GM19397 (cell line): ENCODE data around the gene CLK2.
"Not testable (repeated sequence)": the region's sequence is repeated elsewhere in the genome, so short reads cannot be mapped to it uniquely, and the experiment has no call there.

ENCODE experiments used
- ATAC-seq: cut with Tn5 transposase; IDR thresholded peaks from one replicate; pipeline ENCODE4 v1.9.1; 2021; ENCODE audit warnings: mild to moderate bottlenecking, moderate library complexity; ENCODE audit not compliant: unreplicated experiment

The CLK2 gene

DNA sequence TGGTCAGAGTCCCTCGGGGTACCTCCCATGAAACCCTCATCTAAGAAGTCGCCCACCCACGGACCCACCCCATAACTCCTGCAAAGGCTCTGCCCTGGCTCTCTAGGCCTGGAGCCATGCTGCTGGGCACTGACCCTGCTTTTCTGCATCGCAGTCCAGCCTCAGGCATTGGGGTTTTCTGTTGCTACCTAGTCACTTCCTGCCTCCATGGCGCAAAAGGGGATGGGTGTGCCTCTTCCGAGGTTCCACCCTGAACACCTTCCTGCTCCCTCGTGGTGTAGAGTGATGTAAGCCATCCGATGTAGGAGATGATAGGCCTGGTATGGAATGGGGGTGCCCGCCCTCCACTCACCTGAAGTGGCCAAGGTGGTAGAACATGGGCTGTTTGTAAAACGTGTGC is 58.6 kb downstream of the CLK2 start:
- not testable (repeated sequence) for ATAC-seq
